Daoy (cell line): ENCODE results near the gene AAMP. TPM values are rescaled to one million over a fixed set of nuclear protein-coding genes. Genes with fewer than 3 reads are reported as not detected.
"Not testable (repeated sequence)": the region's sequence is repeated elsewhere in the genome, so short reads cannot be mapped to it uniquely, and the experiment has no call there.

Experiments used
- DNase-seq: peaks from one replicate; pipeline ENCODE4 v3.0.0-alpha.2; 2015; ENCODE audit warnings: low read depth
- total RNA-seq: library from RNA; depleted of rRNA; stranded (reverse); fragments of >200 nt; shearing (Covaris generic); gene quantifications from 2 replicates; pipeline ENCODE4 v1.2.3, GENCODE V29; 2014

The AAMP gene
- total RNA-seq, 1 experiment from 2014 or later: 237 TPM

DNA sequence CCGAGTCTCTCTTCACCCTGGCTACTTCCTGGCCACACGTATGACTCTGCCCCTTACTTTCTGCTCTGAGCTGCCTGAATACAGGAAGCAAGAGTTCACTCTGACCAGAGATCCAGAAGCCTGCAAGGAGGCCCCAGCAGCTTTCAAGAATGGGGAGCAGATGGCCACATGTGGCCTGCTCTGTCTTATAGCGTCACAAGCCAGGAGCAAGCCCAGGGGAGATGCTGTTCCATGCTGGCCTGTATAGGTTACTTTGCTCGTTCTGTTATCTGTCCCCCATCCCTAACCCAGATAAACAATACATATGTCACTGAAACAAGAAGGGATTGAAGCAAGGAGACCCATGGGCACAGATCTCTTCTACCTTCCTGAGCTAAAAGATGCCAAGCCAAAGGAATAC lies 4.6 kb upstream of the AAMP start:
- DNase-seq: no peak

DNA sequence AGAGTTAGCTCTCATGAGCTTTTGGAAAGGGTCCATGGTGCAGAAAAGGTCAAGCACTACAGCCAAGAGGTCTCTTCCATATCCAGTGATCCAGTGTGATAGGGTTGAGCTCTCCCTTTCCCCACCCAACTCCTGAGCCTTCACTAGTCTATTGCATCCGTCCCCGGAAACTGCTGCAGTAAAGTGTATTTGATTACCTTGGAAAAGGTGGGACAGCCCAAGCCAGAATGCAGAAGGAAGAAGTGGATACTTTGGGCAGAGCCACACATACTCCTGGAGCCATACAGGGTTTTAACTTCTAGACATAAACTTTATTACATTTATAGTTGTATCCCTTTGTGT lies 3.9 kb upstream of the AAMP start:
- no peak for DNase-seq

DNA sequence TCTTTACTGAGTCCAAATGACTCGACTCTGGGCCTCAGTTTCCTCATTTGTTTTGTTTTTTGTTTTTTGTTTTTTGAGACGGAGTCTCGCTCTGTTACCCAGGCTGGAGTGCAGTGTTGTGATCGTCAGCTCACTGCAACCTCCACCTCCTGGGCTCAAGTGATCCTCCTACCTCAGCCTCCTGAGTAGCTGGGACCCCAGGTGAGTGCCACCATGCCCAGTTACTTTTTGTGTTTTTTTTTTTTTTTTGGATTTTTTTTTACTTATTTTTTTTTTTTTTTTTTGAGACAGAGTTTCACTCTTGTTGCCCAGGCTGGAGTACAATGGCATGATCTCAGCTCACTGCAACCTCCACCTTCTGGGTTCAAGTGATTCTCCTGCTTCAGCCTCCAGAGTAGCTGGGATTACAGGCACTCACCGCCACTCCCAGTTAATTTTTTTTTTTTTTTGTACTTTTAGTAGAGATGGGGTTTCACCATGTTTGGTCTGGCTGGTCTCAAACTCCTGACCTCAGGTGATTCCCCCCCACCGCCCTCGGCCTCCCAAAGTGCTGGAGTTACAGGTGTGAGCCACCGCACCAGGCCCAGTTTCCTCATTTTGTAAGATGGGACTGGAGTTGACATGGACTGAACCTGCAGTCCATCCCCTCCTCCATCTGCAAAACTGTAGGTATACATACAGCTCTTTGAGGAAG lies 3.4 kb upstream of the AAMP start:
- DNase-seq: not testable (repeated sequence)

DNA sequence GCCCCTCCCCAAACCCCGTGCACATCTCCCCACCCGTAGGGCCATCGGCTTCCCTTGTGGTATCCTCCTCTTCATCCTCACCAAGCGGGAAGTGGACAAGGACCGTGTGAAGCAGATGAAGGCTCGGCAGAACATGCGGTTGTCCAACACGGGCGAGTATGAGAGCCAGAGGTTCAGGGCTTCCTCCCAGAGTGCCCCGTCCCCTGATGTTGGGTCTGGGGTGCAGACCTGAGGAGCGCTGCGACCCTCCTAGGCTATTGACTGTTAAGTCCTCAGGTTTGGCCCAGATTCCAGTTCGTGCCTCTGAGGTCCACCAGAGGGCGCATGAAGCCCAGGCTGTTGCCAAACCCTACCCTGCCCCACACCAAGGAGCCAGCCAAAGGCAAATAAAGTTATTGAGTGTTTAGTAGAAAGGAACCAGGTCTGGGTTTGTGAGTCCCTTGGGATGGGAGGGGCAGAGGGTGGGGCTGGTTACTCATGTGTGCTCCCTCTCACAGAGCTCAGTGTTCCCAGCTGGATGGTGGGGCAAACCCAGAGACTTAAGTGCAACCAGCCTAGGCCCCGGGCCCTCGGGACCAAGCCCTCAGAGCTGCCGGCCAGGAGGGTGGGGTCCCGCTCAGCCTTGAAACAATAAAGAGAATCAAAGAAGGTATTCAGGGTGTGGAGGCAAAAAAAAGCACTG lies 2.7 kb upstream of the AAMP start:
- peak; percentile 90 for DNase-seq

DNA sequence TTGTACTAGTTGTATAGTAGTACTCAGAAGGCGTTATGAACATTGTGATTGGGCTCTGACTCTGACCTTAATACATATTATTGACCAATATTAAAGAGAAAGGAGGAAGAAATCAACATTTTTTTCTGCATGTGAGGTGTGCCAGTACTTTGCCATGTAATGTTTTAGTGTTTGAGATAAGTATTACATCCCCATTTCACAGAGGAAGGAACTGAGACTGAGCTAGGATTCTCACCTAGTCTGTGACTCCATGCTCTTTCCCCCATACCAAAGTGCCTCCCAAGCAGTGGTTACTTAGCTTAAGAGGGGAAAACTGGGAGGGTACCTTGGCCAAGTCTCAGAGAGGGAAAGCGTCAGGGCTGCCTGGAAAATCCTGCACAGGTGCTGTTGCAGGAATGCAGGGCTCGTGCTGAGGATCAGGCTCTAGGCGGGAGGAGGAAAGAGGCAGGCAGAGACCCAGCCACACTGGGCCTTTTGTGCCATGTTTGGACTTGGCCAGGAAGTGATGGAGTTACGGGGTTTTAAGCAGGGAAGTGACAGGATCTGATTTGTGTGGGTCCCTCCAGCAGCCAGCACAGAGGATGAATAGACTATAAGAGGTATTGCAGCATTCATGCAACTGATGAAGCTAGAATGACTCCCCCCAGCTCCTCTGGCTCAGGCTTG lies 2.1 kb upstream of the AAMP start:
- no peak for DNase-seq

DNA sequence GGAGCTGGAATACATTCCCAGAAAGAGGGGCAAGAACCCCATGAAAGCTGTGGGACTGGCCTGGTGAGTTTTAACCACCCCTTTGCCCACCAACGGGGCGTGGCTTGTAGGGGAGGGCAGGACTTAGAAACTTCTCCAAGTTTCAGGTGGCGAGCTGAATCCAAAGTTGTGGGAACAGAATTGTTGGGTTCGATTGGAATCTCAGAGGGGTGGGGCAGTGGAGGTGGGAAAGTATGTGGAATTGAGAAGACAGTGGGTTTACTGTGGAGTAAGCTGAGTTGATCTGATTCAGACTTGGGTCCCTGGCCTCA lies 1.5 kb upstream of the AAMP start:
- DNase-seq: no peak

DNA sequence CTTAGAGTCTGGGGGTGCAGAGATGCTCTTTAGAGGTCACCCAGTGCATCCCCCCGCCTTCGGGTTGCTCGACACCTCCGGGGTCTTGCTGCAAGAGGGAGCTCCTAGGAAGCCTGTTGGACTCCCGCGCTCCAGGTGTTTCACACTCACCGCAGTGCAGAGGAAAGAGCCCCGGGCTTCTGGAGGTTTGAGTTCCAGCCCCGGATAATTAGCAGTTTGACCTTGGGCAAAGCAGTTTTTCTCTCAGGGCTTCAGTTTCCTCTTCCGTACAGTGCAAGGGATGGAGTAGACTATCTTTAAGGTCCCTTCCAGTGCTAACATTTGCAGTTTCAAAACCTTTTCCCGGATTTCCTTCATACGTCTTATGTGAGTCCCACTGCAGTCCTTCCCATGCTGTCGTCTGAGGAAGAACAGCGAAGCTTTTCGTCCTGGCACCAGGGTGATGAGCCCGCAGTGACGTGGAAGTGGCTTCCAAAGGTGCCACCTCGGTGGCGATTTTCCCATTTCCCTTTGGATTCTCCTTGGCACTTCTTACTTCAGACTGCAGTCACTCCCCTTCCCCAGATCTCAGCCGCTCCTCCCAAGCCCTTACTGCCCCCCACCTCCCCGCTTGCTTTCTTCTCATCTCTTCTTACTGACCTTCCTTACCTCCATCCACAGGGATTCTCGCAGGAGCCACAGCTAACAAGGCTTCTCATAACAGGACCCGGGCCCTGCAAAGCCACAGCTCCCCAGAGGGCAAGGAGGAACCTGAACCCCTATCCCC lies 967 bp upstream of the AAMP start:
- DNase-seq: no peak

DNA sequence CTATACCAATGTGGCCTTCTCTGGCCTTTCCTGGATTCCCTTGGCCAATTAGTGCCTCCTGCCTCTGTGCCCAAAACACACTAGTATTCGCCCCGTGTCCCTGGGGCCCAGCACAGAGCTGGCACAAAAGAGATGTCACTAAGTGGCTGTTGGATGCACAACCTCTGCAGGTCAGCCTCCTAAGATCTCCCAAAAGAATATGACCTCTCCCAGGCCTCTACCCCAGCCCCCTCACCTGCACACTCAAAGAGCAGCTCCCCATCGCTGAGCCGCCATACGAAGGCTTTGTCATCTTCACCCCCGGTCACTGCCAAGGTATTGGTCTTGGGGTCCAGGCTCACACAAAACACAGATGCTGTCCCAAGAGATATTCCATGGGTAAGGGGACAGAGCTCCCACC lies 2.7 kb downstream of the AAMP start:
- no peak for DNase-seq

DNA sequence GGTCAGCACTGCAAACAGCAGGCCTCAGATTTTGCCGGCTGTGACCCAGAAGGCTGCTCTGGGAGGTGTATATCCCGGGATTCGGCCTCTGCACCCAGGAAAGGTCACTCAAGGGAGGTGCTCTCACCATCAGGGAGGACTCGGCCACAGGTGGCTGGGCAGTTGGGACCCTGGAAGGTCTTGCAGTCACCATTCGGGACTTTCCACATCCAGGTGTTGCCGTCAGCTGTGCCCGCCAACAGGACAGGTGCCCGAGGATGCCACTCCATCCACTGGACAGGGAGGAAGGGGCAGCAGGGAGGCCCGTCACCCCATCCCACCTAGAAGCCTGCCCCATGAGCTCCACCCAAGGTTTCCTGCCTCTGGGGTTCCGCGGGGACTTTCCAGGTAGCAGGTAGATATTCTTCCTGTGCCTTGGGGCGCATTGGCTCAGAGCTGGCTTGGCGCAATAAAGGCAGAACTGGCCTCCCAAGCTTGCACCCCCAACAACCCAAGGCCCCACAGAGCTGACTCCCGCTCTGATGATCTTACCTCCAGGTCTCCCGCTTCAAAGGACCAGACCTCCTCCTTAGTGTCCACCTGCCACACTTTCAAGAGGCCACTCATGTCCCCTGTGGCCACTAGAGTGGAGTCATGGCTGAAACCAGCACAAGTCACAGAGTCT lies 3.5 kb downstream of the AAMP start:
- DNase-seq: no peak

DNA sequence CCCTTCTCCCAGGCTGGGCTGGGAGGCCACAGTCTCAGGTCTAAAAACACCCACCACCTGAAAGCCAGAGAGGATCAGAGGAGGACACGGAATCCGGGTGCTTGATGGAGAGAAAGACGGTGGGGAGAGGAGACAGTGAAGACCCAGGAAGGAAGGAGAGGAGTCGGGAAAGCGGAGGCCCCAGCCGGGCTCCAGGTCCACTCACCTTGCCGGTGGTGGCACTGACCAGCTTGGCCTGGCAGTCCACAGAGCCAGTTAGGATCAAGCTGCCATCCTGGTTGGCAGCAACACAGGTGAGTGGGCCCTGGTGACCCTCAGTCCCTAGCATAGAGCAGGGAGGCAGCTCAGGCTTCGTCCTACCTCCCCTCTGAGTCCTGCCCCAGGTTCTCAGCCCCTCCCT lies 4.3 kb downstream of the AAMP start:
- no peak for DNase-seq

DNA sequence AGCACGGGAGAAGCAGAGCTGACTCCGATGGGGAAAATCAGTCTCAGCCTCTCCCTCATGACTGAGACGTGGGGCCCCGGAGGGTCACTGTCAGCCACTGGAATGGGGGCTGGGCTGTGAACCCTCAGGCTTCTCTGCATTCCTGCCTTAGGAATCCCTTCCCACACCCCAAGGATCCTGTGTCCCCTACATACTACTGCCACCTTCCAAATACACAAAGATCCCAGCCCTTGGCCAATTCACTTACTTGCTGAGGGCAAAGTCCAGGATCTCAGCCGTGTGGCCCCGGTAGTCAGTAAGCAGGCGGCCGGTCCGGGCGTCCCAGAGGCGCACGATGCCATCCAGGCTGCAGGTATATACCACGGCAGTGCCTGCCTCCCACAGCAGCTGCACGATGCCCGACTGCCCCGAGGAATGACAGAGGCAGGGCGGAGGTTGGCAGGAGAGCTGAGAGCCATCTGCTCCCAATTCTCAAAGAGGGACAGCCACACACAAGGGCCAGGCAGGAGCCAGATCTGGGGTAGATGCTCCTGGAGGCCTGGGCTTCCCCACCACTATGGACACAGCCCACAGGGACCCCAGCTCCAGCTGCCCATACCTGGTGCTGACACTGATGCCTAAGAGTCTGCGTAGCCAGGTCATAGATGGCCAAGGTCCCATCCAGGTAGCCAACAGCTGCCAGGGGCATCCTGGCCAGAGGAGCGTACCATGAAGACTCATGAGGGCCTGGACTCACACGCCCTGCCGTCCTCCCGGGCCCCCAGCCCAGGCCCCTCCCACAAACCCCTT lies 5.0 kb downstream of the AAMP start:
- DNase-seq: no peak

DNA sequence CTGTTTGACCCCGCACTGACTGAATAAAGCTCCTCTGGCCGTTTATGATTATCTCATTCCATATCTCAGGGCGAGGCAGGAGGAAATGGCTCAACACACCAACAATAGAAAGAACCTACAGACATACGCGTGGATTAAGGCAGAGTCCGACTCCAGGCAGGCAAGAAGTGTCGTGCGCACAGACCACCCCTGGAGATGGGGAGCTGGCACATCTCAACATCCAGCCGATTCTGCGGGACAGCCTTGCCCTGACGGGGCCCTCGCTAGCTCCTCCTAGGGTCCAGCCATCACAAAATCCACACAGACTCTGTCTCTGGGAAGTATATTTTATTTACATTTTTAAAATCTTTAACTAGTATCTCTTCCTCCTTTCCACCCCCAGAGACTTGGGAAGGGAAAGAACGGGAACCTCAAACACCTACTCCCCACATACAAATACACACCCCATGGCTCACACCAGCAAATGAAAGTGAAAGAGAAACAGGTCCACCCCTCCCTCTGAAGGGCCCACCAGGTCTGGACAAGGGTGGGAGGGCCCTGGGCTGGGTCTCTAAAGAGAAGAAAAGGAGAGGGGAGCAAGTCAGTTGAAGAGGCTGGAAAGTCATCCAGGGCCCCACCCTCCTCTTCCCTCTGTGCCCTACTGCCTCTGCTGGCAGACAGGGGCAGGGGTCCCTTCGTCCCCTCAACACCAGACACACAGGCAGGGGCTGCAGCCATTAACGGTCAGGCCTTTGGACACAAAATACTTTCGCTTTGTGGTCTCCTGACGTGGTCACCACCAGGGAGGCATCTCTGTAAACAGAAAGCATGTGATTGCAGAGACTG lies 5.9 kb downstream of the AAMP start:
- DNase-seq: no peak

DNA sequence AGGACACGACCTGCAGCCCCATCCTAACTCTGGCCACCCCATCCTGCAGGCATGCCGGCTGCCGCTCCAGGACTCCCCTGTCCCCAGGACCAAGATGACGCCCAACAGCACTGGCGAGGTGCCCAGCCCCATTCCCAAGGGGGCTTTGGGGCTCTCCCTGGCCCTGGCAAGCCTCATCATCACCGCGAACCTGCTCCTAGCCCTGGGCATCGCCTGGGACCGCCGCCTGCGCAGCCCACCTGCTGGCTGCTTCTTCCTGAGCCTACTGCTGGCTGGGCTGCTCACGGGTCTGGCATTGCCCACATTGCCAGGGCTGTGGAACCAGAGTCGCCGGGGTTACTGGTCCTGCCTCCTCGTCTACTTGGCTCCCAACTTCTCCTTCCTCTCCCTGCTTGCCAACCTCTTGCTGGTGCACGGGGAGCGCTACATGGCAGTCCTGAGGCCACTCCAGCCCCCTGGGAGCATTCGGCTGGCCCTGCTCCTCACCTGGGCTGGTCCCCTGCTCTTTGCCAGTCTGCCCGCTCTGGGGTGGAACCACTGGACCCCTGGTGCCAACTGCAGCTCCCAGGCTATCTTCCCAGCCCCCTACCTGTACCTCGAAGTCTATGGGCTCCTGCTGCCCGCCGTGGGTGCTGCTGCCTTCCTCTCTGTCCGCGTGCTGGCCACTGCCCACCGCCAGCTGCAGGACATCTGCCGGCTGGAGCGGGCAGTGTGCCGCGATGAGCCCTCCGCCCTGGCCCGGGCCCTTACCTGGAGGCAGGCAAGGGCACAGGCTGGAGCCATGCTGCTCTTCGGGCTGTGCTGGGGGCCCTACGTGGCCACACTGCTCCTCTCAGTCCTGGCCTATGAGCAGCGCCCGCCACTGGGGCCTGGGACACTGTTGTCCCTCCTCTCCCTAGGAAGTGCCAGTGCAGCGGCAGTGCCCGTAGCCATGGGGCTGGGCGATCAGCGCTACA lies 7.0 kb downstream of the AAMP start:
- DNase-seq: no peak

DNA sequence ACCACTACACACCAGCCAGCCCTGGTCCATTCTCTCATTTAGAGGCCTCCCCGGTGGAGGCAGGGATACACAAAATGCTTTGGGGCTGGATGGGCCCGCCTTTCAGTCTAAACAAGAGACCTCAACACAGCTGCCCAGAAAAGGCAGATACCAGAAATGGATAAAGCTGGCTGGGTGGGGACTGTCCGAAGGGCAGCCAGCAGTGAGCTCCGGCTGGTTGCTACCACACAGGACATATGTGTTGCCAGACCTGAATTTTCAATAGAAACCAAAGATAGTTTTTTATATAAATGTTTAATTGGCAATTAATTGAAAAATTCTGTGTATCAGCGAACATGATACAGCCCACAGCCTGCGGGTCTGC lies 7.7 kb downstream of the AAMP start:
- no peak for DNase-seq

DNA sequence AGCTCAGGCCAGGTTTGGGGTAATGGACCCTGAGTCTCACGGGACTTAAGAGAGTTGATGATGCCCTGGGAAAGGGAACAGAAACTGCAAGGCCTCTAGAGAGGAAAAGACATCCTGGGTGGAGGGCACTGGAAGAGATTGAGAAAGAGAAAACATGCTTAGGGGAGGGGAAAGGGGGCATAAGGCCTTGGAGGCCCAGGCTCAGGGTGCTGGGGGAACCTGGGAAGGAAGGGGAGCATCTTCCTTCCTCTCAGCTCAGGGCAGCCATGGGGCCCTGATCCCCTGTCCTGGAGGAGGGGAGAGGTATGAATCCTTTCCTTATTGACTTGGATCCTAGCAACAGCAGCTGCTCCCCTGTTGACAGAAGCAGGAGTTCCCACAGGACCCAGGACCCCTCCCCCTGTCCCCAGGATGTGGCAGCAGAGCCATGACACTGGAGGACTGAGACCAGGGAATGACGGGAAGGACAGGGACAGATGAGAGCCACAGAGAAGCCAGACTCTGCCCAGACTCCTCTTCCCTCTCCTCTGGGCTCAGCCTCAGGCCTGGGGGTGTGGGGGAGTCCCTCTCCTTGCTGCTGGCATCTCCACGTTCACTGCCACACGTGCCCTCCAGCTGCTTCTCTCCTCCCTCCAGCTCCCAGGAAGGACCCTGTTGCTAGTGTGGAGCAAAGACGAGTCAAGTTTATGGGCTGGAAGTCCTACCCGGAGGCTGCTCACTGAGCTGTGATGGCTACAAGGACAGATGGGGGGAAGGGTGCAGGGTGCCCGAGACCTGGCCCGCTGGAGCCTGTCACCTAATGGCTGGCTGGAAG lies 8.3 kb downstream of the AAMP start:
- DNase-seq: no peak

DNA sequence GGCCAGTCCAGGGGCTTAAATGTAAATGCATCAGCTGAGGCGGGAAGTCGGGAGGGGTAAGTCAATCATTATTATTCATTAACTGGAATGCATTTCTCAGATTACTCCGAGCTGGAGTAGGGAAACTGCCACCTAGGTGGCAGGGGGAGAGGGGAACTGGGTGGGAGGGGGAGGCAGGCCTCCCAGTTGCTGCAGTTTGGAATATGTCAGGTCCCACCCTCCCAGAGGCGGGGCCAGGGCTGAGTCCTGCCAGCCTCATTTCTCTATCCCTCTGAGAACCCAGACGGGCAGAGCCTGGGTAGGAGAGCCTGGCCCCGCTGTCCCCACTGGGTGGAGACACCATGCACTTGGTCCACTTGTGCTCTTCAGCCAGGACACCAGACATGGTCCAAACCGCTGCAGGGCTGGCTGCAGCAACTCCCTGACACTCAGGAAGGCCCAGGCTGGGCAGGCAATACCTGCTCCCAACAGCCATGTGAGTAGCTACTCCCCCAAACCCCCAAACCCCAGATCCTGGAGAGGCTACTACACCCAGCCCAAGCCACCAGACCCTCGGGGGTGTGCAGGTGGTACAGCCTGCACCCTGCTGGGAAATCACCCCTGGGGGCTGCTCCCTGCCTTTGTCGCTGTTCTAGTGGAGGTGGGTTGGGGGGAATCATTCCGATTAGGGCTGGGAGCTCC lies 9.1 kb downstream of the AAMP start, which contains the start of gene GPBAR1:
TSS of gene GPBAR1 (plus strand) at position 274 of the 681 bp plus-strand sequence. CDS start 1,710 bp downstream, outside the sequence.
- DNase-seq: no peak

DNA sequence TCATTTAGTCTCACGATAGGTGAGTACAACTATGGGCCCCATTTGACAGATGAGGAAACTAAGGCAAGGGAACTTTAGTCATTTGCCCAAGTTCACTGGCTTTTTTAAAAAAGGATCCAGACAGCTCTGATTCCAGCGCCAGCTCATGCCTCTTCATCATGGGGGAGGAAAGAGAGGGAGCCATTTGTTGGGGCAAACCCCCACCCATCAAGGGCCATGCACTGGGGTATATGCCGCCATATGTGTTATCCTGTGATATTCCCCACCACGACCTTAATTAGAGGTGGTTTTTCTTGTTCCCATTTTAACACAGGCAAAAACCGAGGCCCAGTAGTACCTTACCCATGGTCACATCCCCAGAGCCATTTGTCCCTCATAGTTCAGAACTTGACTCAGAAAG lies 9.8 kb downstream of the AAMP start:
- no peak for DNase-seq
